ENCODE results near the gene KCNH8.

Gene KCNH8

DNA sequence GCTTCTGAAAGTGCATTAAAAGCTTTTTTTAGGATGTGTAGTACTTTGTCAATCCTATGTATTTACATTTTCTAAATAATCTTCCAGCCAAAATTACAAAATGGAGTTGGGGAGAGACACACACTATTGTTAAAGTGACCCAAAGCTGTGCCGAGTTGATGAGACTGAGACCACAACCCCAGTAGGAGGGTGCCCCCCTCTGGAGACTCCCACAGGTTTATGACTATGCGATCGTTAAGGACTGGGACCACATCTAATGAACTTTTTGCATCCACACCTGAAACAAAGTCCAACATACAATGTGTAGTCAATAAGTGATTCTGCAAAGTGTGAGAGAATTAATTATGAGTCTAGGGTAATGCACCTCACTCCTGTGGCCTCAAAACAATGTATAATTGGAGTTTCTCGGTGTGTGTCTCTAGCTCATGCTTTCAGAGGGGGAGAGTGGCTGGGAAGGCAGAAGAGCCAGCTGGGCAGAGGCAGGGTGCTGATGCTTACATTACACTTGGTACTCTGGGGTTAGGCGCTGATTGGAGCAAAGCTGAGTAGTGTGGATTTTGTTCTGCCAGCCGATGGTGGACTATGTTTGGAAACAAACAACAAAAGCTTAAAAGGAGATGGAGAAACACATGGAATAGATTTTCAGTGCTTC, 102.8 kb downstream of the KCNH8 start:
- DNase-seq (ENCODE audit: low read depth in 2 of 2), result no peak

DNA sequence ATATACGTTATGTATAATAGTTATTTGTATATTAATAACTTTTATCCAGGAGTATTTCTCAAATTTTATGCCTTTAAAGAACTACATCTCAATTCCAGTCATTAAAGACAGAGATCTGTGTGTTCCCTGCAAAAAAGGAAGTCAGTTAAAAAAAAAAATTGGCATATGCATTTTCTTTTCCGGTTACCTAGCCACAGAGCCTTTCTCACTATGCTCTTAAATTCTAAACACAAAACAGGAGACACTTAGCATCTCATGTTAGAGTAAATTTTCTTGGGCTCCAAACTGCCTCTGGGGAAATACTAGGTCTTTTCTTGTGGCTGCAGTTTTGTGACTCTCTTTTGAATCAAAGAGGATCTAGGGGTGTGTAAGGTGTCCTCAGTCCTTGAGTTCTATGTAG, 105.9 kb downstream of the KCNH8 start:
- no peak for DNase-seq (ENCODE audit: low read depth in 2 of 2)

DNA sequence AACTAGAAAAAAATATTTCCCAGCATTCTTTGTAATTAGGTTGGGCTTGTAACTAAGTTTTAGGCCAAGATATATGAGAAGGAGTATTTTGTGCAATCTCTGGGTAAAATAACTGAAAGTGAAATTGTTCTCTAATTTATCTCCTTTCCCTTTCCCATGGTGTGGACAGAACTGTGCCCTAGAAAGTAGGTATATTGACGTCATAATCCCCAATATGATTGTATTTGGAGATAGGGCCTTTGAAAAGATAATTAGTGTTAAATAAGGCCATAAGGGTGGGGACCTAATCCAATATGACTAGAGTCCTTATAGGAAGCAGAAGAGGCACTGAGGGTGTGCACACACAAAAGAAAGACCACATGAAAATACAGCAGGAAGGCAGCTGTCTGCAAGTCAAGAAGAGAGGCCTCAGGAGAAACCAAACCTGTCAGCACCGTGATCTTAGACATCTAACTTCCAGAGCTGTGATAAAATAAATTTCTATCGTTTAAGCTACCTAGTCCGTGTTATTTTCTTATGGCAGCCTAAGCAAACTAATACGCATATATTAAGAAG, 106.6 kb downstream of the KCNH8 start:
- no peak for DNase-seq (ENCODE audit: low read depth in 2 of 2)

DNA sequence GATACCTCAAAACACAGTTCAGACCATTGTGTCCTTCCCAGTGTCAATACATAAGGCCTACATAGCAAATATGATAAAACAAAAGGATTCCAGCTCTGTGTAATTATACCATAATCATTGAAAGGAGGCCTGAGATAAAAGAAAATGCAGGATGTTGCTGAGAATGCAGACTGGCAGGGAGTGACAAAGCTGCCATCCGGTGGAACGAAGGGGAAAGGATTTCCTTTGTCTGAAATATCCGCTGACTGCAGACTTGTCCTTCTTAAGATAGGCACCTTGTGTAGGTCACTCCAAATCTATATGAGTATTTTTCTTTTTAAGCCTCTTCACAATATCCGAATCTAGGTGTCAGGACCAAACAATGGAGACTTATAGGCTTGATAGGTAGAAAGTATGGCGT, 108.0 kb downstream of the KCNH8 start:
- no peak for DNase-seq (ENCODE audit: low read depth in 2 of 2)

DNA sequence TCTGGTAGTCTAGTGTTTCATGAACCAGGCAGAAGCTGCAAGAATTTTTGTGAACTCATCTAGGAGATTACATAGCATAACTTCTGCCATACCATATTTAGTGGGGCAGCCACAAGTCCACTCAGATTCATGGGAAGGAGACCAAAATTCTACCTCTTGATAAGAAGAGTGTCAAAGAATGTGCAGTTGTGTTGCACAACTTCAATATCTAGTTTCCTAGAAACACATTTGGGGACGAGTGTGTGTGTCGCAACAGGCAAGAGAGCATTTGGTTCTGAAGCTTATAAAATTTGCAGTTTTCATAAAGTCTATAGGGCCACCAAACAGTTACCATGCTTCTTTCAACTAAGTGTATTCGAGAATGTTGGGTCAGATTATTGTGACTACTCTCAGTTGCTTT, 115.3 kb downstream of the KCNH8 start:
- no peak for DNase-seq (ENCODE audit: low read depth in 2 of 2)

DNA sequence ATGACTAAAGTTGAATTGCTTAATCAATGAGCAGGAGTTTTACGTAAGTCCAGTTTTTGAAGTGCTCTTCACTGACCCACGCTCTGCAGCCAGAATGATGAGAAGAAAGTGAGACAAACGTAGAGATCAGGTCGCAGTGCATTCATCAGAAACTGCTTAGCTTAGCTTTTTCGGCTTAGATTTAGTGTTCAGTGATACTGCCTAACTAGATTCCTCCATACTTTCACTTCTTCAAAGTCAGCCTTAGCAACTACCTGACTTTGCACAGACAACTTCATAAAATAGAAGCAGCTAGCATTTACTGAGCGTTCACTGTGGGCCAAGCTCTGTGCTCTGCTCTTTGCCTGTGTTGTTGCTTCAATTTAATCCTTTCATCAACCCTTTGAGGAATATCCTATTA, 116.1 kb downstream of the KCNH8 start:
- DNase-seq (ENCODE audit: low read depth in 2 of 2), result no peak

DNA sequence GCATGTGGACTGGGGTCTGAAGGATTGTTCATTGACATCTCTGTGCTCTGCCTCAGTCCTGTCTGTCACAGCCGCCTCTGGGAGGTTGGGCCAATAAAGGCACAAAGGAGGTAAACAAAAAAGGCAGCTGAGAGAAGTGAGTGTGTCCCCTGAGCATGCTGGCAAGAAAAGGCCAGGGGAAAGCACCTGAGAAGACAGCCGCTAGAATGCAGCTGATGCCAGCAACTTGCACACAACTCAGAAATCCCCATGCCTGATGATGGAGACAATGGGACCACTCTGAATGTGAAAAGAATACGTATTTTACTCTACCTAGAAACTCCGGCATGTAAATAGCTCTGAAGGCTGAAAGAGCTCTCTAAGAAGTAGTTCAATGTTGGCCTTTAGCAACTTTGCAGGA, 118.7 kb downstream of the KCNH8 start:
- no peak for DNase-seq (ENCODE audit: low read depth in 2 of 2)

DNA sequence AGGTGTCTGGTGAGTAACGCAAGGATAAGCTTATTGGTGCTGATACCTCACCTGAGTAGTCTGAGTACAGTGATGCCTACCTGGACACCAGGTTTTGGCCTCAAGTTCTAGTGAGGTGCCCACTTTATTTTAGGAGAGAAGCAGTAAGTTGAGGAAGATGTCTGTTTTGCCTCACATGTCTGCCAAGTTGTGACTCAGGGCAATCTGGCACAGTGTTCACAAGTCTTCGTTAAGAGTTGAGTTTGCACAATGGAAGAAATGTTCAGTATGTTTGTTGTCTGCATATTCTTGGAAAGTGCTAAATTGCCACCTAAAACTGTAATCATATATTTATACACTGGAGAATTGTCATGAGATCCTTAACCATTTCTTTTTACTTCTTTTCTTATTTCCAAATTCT, 122.2 kb downstream of the KCNH8 start:
- DNase-seq (ENCODE audit: low read depth in 2 of 2), result no peak

DNA sequence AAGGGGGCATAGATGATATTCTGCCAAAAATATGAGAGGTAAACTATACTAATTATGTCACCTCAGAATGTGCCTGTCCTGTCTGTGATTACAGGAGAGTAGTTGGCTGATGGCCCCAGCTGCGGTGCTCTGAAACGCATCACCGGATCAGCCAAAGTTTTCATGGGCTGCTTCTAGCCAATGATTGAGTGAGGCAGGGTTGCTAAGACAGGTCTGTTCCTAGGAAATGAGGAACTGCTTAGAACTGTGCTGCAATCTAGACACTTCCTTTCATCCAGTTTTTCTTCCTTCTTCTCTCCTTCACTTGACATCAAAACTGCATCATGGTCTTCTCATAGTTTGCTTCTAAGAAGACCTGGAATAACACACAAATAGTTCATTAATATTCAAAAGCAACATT, 124.0 kb downstream of the KCNH8 start:
- no peak for DNase-seq (ENCODE audit: low read depth in 2 of 2)

DNA sequence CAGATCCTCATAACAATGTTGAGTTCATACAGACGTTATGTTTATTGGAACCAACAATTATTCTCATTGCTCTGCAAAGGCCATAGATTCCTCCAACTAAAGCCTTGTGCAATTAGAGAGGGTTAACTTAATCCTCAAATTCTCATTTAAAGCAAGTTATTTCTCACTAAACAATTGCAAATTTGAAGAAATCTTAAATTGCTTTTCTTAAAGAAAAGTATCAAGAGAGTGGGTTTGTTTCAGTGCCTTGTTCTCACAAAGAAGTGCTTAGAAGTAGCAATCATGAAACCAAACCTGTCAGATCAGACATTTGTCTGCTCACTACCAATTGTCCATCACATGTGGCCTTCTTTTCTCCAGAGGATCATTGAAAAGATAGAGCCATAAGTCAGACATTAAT, 124.8 kb downstream of the KCNH8 start:
- DNase-seq (ENCODE audit: low read depth in 2 of 2), result no peak

DNA sequence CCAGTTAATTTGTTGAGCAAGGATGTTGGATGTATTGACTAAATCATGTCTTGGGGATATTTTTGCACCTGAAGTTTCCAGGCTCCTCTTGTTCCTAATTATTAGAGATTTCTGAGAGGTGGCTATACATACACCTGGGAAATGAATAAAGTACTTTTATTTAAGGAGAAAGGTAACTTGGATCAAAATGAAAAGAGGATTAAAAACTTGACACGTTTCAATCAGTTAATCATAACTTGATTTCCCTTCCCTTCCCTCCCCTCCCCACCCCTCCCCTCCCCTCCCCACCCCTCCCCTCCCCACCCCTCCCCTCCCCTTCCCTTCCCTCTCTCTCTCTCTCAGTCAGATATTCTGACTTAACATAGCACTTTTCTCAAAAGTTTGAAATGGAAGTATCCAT, 126.3 kb downstream of the KCNH8 start:
- no peak for DNase-seq (ENCODE audit: low read depth in 2 of 2)

DNA sequence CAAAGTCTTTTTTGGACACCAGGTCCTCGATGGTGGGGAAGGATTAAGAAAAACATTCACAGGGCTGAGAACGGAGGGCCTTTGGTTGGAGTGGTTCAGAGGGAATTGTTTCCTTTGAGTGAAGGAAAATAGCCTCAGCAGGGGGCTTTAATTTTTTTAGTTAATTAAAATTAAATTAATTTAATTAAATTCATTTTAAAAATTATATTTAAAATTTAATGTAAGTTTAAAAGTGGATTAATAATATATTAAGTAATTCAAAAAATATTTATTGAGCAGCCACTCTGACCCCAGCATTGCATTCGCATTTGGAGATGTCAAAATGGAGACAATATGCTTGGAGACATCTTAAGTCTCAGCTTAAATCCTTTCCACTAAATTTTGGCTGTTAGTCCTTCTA, 136.7 kb downstream of the KCNH8 start:
- no peak for DNase-seq (ENCODE audit: low read depth in 2 of 2)

DNA sequence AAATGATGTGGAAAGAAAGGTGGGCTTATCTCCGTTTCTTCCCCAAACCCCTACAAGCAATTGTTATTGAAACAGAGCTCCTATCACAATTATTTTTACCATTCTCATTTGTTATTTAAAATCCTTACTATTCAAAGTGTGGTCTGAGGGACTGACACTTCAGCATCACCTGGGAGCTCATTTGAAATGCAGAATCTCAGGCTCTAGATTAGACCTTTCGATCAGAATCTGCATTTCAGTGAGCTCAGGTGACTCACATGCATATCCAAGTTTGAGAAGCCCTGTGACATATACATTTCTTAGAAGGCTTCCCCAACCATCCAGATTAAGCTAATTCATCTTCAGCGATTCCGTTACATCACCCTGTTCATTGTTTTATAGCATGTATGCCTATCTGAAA, 145.0 kb downstream of the KCNH8 start:
- no peak for DNase-seq (ENCODE audit: low read depth in 2 of 2)

DNA sequence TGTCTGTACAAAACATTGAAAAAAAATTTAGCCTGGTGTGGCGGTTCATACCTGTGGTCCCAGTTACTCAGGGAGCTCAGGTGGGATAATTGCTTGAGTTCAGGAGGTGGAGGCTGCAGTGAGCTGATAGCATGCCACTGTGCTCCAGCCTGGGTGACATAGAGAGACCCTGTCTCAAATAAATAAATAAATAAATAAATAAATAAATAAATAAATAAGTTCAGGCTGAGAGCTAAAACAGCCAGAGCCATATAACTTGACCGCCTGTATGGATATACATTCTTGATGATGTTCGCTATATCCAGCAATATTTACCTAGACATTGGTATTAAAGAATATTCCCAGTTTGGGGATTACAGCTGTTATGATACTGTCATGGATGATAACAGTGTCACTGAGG, 146.9 kb downstream of the KCNH8 start:
- DNase-seq (ENCODE audit: low read depth in 2 of 2), result no peak

DNA sequence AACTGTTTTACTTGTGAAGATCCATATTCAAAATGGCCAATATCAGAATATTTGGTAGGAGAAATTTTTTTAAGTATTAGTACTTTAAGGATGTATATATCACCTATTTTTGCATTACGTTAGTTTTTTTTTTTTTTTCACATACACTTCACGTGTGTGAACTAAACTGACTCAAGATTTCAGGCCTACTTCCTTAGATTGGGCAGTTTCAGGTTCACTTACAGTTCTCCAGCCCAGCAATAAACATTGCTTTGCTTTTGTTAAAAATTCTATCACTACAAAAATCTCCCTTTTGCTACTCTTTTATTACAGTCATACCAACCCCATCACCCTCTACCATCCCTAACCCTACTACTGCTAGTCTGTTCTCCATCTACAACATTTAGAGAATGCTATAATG, 183.6 kb downstream of the KCNH8 start:
- no peak for DNase-seq (ENCODE audit: low read depth in 2 of 2)

DNA sequence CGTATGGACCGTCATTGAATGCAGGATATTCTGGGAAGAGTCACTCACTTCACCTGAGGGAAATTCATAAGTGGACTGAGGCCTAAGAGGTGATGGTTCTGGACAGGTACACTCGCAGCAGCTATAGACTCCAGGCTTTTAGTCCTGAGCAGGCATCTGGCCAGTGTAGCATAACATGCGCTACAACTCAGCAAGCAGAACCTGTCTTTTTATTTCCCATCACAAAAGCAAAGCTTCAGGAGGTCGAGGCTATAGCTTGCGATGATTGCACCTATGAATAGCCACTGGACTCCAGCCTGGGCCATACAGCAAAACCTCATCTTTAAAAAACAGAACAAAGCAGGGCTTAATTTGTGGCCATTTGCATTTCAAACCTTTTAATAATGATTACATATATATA, 185.8 kb downstream of the KCNH8 start:
- no peak for DNase-seq (ENCODE audit: low read depth in 2 of 2)

DNA sequence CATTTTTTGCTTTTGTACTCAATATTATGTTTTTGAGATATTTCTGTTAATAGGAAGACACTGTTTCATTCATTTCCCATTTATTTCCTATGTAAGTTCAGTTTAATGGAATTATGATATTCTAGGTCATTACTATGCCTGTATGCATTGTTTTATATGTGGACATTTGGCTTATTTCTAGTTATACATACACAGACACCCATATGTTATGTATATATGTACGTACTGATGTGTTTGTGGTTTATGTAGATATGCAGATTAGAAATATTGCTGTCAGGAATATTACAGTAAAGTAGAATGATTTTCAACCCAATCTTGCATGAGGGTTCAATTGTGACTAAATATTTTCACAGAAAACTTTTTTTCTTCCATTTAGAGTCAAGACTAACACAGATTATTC, 190.5 kb downstream of the KCNH8 start:
- no peak for DNase-seq (ENCODE audit: low read depth in 2 of 2)

DNA sequence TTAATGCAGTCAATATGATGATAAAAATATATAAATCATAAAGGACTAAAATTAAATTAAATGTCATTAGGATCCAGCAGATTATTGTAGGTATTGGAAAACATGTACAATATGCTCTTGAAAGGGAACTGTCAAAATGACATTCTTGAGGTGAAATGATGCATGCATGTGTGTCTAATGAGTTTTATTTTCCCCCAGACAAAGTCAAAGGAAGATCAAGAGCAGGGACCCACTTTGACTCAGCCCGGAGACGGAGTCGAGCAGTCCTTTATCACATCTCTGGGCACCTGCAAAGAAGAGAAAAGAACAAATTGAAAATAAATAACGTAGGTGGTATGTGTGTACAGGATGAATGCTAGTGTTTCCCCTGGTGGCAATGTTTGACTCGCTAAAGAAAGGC, 194.1 kb downstream of the KCNH8 start:
- no peak for DNase-seq (ENCODE audit: low read depth in 2 of 2)

DNA sequence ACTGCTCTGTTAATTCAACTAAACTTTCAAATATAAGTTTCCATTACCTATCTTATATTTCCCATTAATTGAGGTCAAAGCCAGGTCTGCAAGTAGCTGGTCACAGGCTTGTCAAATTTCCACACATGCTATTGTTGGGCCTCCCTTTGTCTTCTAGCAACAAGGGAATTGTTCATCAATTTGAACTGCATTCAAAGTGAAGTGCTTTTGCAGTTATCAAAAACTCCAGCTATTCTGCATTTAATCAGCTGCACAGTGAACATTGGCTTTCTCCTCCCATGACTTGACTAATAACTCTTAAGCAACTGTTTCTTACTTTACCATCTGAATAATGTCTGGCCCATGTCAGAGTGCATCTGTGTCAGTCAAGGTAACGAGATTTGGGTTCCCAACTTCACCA, 198.4 kb downstream of the KCNH8 start:
- DNase-seq (ENCODE audit: low read depth in 2 of 2), result no peak

DNA sequence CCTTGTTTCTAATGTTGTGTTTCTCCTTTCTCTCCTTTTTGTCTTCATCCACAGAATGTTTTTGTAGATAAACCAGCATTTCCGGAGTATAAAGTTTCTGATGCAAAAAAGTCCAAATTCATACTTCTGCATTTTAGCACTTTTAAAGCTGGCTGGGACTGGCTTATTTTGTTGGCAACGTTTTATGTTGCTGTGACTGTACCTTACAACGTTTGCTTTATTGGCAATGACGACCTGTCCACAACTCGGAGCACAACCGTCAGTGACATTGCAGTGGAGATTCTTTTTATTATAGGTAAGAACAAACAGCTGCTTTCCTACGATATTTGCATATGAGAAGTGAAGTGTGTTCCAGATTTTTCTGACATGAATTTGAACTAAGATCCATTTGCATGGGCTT, 199.4 kb downstream of the KCNH8 start:
- DNase-seq (ENCODE audit: low read depth in 2 of 2), result no peak

DNA sequence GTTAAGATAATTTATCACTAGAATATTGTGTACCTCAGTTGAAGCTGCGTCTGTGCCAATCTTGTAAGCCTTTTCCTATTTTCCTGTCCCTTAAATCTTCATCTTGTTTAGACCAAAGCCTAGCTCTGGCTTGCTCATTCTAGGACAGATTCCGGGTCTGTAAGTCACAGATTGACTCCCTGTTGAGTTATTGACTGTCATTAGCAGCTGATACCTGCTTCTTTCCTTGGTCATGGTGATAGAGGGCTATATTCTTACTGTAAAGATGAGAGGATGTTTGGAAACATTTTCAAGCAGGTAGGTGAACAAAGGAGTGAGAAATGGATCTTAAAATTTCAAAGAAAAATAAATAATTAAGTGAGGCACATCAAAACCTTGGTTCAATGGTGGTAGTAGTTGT, 200.2 kb downstream of the KCNH8 start:
- no peak for DNase-seq (ENCODE audit: low read depth in 2 of 2)

DNA sequence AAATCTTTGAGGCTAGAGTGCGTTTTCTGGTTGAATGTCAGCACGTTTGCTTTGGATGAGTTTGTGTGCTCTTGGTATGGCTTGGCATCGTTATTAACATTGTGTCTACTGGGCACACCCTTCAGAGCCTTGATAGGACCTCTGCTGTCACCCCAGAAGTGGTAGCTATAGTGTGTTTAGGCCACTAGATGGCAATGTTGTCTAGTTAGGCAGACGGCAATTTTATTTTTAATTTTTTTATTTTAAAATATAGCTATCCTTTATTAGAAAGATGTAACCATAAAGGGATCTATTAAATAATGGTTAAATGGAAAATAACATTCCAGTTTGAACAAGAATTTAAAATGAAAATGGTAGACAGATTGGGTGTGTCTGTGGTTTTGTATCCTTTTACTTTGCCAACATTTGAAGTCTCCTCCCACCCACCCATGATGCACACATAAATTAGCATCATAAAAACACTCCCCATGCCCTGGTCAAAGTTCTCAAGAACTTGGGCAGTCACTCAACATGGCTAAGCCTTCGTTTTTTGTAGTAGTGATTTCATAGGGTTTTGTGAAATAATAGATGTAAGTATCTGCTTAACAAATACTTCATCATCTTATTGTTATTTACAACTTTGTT, 200.7 kb downstream of the KCNH8 start:
- no peak for DNase-seq (ENCODE audit: low read depth in 2 of 2)

DNA sequence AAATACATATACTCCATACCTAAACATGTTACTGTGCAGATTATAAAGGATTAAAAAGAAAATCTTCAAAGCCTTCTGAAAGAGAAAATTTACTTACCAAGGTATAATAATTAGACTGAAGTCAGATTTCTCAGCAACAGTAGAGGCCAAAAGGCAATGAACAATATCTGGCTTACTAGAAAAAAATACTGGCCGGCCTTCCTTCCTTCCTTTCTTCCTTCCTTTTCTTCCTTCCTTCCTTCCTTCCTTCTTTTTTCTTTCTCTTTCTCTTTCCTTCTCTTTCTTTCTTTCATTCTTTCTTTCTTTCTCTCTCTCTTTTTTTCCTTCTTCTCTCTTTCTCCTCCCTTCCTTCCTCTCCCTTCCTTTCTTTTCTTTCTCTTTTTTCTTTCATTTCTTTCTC, 209.6 kb downstream of the KCNH8 start:
- no peak for DNase-seq (ENCODE audit: low read depth in 2 of 2)

DNA sequence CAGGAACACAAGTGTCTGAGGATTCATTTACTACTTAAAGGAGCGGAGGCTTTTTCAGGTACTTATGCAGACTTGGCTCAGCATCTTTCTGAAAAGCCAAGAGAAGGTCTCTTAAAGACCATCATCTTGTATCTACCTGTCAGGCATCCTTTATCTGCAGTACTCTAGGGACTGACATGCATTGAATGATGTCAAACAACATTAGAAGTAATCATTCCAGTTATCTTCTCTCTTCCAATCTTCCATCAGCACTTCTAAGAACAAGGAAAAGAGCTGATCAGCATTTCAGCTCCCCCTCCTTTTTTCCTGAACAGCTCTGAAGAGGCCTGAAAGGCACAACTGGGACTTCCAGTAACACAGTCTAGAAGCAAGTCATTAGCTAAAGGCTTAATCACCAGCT, 214.8 kb downstream of the KCNH8 start:
- no peak for DNase-seq (ENCODE audit: low read depth in 2 of 2)

All from stimulated activated CD8-positive, alpha-beta memory T cell treated with anti-CD3 and anti-CD28 coated beads, Interleukin-15, amount 100 ng/mL, for 4 hours (primary cell).